ENCODE results near the gene VKORC1L1. TPM values are rescaled to one million over a fixed set of nuclear protein-coding genes. Genes with fewer than 3 reads are reported as not detected.

The VKORC1L1 gene
- total RNA-seq, result 27.4 and 29.4 TPM in 2 replicates

DNA sequence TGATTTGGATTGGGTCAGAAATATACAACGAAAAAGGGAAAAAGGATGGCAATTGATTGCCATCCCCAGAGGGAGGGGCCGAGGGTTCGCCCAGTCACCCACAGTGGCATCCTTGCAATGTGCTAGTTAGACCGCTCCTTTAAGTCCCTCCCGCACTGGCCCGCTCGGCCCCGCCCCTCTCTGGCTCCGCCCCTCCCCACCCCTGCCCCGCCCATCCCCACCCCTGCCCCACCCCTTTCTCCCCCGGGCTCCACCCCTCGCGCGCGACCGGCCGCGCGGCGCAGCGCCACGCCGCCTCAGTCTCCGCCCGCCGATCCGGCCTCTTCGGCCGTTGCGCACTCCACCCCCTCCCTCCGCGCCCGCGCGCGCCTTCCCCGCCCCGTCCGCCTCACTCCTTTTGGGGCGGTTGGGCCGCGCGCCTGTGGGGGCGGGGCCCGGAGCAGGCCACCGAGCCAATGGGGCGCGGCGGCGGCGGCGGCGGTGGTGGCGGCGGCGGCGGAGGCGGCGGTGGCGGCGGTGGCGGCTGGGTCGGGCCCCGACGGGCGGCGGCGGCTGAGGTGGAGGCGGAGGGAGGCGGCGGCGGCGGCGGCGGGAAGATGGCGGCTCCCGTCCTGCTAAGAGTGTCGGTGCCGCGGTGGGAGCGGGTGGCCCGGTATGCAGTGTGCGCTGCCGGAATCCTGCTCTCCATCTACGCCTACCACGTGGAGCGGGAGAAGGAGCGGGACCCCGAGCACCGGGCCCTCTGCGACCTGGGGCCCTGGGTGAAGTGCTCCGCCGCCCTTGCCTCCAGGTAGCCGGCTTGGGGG lies at the start of gene VKORC1L1:
Gene VKORC1L1, plus strand, starts transcription at position 299 of the 806 bp plus-strand sequence. Its CDS starts 298 bp downstream, at position 597.

DNA sequence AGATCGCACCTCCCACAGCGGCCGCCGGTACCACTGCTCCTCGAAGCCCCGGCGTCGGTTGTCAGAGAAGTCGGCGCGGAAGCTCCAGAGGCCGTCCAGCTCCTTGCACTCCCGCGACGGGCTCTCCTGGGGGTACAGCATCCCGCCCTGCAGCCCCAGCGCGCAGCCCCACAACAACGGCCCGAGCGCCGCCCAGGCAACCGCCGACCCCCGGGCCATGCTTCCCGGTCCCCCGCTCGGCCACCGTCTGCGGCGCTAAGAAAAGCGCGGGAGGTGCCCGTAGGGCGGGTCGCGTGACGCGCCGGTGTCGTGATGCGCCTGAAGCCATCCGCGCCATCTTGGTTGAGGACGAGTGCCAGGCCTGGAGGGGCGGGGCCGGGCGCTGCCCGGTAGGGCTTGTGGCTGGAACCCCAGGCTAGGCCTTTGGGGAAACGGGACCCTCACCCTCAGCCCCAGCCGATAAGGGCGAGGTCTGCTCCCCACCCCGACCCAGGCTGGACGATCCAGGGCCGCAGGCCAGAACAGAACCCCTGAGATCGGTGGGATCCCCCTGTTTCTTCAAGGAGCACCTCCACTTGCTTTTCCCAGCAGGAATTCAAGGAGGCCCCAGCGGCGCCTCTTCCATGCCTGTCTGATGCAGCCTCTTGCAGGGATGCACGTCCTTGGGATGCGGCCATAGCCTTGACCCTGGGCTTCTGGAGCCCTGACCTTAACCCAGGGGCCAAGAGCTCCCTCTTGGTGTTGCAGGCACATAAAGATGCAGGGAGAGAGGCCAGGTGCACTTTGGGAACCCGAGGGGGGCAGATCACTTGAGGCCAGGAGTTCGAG lies 109.3 kb downstream of the VKORC1L1 start, which contains the start of gene GUSB:
Gene GUSB, minus strand, starts transcription at position 249 of the 828 bp plus-strand sequence. Its CDS starts 30 bp downstream, at position 219.

Small RNA genes lying within 50 kb of the gene (small RNA-seq; reads per million reads assigned to genes)
- gene AC073261.1, result not detected
- gene RNU6-973P, result not detected

Other genes with a start within 250 kb of the VKORC1L1 start
- gene GUSB, start 109.1 kb downstream of the VKORC1L1 start, total RNA-seq, result 30.7 and 38.2 TPM in 2 replicates
- gene ASL, start 202.7 kb downstream of the VKORC1L1 start, total RNA-seq, result 49.6 and 67.8 TPM in 2 replicates
- 39.5 and 42.1 TPM in 2 replicates for gene CRCP, start 241.8 kb downstream of the VKORC1L1 start, total RNA-seq